ENCODE measurements around the gene RNF5.

DNA sequence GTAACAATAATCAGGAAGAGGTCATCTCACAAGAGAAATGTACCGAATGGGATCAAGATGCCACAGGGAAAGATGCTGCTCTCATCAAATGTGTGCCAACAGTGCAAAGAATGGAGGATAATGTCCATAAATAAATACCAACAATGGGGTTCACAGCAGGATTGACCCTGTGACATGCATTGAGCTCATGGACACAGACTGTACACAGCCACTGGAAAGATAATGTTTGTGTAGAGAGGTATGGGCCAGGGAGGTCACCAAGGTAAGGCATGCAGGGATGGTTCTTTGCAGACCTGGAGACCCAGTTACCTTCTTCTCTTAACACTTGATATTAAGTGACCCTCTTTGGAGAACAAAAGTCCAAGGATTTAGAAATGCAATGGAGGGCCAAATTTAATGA lies 3.8 kb upstream of the RNF5 start:
- TF ChIP-seq POLR2A (IDR thresholded peaks at IDR 0.05), result no peak
- TF ChIP-seq, protein P1, sequence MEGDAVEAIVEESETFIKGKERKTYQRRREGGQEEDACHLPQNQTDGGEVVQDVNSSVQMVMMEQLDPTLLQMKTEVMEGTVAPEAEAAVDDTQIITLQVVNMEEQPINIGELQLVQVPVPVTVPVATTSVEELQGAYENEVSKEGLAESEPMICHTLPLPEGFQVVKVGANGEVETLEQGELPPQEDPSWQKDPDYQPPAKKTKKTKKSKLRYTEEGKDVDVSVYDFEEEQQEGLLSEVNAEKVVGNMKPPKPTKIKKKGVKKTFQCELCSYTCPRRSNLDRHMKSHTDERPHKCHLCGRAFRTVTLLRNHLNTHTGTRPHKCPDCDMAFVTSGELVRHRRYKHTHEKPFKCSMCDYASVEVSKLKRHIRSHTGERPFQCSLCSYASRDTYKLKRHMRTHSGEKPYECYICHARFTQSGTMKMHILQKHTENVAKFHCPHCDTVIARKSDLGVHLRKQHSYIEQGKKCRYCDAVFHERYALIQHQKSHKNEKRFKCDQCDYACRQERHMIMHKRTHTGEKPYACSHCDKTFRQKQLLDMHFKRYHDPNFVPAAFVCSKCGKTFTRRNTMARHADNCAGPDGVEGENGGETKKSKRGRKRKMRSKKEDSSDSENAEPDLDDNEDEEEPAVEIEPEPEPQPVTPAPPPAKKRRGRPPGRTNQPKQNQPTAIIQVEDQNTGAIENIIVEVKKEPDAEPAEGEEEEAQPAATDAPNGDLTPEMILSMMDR (IDR thresholded peaks at IDR 0.05), result no peak
